Measurements from ENCODE around the gene NLRP14.

Gene NLRP14

GRCh38 chr11:7115780-7116179, 95.5 kb downstream of the NLRP14 start:
- TF ChIP-seq, protein P1, sequence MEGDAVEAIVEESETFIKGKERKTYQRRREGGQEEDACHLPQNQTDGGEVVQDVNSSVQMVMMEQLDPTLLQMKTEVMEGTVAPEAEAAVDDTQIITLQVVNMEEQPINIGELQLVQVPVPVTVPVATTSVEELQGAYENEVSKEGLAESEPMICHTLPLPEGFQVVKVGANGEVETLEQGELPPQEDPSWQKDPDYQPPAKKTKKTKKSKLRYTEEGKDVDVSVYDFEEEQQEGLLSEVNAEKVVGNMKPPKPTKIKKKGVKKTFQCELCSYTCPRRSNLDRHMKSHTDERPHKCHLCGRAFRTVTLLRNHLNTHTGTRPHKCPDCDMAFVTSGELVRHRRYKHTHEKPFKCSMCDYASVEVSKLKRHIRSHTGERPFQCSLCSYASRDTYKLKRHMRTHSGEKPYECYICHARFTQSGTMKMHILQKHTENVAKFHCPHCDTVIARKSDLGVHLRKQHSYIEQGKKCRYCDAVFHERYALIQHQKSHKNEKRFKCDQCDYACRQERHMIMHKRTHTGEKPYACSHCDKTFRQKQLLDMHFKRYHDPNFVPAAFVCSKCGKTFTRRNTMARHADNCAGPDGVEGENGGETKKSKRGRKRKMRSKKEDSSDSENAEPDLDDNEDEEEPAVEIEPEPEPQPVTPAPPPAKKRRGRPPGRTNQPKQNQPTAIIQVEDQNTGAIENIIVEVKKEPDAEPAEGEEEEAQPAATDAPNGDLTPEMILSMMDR (conservative IDR thresholded peaks at IDR 0.05; ENCODE audit: low read length), result no peak
- no peak overlapping the region for H3K4me3 ChIP-seq (ENCODE audit: low read length)
- no peak for DNase-seq (ENCODE audit: low read depth)

DNA sequence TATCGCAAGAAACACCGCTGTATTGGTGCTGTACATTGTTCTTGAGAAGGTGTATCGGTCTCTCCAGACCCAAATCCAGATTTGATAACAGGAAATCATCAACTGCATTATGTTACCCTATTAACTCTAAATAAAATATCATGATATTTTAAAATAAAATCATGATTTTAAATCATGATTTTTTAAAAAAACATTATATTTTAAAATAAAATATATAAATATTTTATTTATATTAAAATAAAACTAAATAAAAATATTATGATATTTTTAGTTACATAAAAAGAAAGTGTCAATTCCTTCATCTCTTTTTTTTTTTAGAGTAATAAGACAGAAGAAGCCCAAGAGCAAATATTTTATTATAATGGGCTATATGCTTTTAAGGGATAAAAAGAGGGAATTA, 96.1 kb downstream of the NLRP14 start:
- DNase-seq (ENCODE audit: low read depth), result no peak
- TF ChIP-seq, protein P1 (conservative IDR thresholded peaks at IDR 0.05; ENCODE audit: low read length), result no peak
- no peak overlapping the region for H3K4me3 ChIP-seq (ENCODE audit: low read length)

Data from AG10803 (cell line).